HG03097 (cell line): Measurements from ENCODE around the gene EIF4G1.
A peak's percentile ranks its signal among the peaks of the same experiment; 100 is the strongest.

Source experiments
- ATAC-seq: cut with Tn5 transposase; IDR thresholded peaks from one replicate; pipeline ENCODE4 v1.9.1; 2021; ENCODE audit not compliant: unreplicated experiment, low FRiP score

Gene EIF4G1

DNA sequence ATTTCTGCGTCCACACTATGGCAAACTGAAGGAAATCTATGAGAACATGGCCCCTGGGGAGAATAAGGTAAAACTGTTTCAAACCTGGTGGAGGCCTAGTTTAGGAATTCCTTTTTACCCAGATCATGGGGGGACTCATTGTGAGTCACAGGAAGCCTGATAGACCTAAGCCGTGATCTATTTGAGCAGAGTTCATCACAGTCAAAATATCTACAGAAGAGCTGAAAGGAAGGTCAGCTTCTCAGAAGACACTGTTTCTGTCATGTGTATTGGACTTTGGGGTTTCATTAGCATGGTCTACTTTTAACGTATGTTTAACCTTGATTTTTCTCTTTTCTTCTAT, 14.1 kb upstream of the EIF4G1 start:
- no peak for ATAC-seq

DNA sequence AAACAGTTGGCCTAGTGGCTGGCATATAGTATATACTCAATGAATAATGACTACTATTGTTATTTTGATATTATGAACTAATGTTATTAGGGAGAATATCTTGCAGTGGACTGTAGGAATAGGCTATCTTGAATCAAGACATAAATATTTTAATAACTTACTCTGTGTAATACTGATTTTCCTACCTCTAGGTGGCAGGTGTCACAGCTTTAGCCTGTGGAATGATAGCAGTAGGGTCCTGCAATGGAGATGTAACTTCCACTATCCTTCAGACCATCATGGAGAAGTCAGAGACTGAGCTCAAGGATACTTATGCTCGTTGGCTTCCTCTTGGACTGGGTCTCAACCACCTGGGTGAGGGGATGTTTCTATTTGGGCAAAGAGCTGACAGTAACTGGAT, 8.8 kb upstream of the EIF4G1 start:
- ATAC-seq = no peak

DNA sequence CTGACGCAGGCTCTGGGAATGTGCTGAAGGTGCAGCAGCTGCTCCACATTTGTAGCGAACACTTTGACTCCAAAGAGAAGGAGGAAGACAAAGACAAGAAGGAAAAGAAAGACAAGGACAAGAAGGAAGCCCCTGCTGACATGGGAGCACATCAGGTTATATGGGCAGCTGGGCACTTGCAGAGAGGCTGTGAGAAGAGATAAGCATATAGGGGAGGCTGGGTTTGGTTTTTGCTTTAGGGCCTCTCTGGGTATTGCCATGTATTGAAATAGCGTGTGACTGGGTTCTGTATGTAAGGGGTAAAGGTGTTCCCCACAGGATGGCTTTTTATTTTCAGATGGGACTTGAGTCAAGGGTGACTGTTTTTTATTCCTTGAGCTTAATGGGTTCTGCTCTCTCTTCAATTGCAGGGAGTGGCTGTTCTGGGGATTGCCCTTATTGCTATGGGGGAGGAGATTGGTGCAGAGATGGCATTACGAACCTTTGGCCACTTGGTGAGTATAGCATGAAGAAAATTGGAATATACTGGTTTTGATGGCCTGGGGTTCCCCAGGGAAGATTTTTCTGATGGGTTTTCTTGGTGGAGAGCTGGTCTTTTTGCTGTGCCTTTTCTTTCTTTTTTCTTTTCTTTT, 7.9 kb upstream of the EIF4G1 start:
- ATAC-seq = no peak

DNA sequence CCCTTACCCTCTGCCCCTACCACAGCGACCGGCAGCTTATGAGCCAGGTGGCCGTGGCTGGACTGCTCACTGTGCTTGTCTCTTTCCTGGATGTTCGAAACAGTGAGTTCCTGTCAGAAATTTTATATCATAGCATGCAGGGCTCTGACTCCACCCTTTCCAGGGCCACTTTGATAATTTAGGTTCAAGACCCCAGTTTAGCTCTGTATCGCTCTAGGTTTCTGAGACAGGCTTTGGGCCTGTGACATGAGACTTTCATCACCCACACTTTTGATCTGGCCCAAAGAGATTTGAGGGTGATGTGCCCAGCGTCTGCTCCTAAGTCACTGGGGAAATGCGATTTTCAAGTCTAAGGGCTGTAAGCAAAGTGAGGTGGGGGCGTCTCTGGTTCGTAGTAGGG, 6.5 kb upstream of the EIF4G1 start:
- no peak for ATAC-seq

DNA sequence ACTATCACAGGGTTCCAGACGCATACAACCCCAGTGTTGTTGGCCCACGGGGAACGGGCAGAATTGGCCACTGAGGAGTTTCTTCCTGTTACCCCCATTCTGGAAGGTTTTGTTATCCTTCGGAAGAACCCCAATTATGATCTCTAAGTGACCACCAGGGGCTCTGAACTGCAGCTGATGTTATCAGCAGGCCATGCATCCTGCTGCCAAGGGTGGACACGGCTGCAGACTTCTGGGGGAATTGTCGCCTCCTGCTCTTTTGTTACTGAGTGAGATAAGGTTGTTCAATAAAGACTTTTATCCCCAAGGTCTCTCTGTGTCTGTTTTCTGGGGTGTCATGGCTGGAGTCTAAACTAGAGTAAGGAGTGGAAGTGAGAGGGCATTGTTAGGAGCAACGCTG, 5.7 kb upstream of the EIF4G1 start:
- ATAC-seq = no peak

DNA sequence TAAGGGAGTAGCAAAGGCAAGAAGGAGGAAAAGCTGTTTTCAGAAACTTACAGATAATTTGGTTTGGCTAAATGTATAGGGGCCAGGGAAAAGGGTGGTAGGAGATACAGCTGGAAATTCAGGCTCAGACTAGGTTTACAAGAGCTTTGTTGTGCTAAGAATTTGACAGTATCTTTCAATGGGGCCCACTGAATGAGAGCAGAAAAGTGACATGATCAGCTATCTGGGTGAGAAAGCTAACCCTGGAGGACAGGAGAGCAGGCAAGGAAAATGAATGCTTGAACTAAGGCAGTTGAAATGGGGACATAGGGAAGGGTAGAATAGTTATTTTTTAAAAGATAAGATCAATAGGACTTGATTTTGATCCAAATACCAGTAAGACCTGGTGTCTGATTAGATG, 2.8 kb upstream of the EIF4G1 start:
- no peak for ATAC-seq

DNA sequence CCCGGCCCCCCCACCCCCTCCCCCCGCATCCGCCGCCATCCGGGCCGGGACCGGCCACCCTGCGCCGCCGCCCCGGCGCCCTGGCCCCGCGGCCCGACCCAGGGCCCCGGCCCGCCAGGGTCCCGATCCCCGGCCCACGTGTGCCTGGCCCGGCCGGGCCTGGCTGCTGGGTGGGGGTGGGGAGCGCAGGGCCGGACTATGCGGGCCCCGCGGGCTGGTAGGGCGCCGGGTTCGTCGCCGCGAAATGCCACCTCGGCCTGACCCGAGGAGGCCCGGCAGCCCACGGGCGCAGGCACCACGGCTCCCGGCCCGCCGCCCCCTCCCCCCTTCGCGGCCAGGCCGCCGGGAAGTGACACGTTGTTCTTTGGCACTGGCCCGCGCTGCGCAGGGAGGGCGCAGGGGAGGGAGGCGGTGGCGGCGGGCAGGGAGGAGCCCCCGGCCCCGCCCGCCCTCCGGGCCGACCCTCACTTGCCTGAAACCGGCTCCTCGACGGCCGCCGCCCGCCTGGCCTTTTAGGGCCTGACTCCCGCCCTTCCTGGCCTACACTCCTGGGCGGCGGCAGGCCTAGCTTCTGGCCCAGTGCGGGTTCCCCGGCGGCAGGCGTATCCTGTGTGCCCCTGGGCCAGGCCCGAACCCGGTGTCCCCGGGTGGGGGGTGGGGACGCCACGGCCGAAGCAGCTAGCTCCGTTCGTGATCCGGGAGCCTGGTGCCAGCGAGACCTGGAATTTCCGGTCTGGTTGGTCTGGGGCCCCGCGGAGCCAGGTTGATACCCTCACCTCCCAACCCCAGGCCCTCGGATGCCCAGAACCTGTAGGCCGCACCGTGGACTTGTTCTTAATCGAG, 515 bp downstream of the EIF4G1 start:
- peak; percentile 33 for ATAC-seq

DNA sequence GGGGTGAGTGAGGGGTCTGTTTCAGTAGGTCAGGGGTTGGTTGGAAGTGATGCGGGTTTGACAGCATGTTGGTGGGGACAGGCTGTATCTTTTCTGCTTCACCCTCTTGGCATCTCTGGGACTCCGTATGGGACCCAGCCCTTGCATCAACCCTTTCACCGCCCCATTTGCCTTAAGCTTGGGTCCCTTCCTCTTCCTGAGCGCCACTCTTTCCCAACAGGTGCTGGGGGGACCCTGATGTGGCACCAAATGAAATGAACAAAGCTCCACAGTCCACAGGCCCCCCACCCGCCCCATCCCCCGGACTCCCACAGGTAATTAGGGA, 1.1 kb downstream of the EIF4G1 start:
- ATAC-seq = no peak

DNA sequence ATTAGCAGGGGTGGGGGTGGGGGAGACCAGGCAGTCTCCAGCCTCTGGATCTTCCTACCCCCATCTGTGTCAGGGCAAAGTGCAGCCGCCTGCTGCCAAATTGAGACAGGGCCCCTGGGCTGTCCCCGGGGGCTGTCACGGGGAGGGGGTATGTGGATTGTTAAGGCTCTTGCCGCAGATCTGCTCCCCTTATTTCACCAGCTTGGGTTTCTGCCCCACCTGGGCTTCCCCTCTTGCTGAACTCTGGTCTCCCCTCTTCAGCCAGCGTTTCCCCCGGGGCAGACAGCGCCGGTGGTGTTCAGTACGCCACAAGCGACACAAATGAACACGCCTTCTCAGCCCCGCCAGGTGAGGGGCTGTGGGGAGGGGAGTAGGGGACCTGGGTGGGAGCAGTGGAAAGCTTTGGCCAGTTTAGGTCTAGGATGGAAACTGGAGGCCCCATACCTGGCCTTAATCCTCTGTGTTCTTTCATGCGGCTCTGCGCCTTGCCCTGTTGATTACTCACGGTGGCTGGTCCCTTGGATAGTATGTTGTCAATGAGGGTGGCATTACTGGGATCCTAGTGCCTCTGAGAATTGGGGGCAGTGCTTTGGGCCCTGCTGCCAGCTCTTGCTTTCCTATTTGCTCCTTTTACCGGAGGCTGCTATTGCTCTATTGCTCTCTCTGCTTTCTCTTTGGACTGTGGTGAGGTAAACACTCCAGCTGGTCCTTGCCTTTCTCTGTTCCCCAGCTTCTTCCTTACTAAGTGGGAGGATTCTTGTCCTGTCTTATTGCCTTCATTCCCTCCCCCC, 1.7 kb downstream of the EIF4G1 start:
- ATAC-seq = no peak

DNA sequence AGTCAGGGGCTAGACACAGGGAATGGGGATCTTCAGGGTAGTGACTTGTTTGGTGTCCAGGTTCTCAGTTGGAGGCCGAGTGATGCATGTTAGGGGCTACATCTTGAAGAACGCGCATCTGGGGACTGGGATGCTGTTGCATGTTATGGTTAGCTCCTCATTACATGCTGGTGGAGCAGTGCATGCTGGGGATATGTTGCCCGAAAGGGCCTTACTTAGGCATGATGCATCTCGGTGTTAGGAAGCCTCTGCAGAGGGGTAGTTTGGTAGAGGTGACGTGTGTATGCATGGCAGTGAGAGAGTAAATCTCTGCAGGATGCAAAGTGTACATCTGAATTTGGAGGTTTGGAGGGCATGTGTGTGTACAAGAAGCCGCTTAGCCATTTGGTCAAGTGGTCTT, 2.4 kb downstream of the EIF4G1 start:
- no peak for ATAC-seq

DNA sequence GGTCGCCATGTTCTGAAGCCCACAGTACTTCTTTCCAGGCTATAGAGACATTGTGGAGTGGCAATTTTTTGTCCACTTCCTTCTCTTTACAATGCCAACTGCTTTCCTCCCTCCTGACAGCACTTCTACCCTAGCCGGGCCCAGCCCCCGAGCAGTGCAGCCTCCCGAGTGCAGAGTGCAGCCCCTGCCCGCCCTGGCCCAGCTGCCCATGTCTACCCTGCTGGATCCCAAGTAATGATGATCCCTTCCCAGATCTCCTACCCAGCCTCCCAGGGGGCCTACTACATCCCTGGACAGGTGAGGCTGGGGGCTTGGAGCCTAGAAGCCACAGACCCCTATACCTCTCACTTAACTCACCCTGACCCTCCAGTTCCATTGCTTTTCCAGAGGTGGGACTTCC, 2.8 kb downstream of the EIF4G1 start:
- ATAC-seq = no peak

DNA sequence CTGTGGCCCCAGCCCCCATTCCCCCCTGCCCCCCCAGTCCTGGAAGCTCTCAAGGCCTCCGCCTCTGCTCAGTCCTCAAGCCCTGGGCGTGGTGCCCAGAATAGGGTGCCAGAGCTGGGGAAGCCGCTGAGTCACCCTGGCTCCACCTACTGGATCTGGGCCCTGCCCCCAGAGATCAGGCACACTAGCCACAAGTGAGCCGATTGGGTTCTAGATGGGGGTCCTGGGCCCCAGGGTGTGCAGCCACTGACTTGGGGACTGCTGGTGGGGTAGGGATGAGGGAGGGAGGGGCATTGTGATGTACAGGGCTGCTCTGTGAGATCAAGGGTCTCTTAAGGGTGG, 5.7 kb downstream of the EIF4G1 start:
- no peak for ATAC-seq

DNA sequence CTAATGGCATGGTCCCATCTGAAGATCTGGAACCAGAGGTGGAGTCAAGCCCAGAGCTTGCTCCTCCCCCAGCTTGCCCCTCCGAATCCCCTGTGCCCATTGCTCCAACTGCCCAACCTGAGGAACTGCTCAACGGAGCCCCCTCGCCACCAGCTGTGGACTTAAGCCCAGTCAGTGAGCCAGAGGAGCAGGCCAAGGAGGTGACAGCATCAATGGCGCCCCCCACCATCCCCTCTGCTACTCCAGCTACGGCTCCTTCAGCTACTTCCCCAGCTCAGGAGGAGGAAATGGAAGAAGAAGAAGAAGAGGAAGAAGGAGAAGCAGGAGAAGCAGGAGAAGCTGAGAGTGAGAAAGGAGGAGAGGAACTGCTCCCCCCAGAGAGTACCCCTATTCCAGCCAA, 7.3 kb downstream of the EIF4G1 start:
- no peak for ATAC-seq

DNA sequence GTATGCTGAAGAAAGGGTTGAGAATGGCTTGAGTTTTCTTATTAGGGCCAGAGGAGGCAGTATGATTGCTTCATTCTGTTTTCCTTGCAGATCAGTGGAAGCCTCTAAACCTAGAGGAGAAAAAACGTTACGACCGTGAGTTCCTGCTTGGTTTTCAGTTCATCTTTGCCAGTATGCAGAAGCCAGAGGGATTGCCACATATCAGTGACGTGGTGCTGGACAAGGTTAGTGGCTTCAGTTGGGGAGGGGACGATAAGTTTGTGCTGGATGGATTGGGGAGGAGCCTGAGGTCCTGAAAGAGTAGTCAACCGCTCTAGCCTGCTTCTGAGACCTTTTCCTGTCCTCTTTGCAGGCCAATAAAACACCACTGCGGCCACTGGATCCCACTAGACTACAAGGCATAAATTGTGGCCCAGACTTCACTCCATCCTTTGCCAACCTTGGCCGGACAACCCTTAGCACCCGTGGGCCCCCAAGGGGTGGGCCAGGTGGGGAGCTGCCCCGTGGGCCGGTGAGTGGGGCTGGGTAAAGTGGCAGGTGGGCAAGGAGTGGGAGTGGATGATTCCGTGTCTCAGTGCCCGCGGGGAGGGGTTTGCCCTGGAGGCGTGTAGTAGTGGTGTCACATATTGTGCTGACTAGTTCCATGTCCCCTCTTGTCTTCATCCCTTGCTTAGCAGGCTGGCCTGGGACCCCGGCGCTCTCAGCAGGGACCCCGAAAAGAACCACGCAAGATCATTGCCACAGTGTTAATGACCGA, 8.5 kb downstream of the EIF4G1 start:
- no peak for ATAC-seq

DNA sequence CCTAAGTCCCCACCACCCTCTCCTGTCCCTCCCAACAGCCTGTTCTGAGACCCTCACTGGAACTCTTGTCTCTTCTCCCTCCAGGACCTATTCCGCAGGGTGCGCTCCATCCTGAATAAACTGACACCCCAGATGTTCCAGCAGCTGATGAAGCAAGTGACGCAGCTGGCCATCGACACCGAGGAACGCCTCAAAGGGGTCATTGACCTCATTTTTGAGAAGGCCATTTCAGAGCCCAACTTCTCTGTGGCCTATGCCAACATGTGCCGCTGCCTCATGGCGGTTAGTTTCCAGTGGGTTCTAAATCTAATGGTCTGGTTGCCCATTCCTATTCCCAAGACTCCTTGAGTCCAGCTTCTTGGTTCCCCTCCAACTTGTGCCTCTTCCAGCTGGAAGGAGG, 9.3 kb downstream of the EIF4G1 start:
- ATAC-seq = no peak

DNA sequence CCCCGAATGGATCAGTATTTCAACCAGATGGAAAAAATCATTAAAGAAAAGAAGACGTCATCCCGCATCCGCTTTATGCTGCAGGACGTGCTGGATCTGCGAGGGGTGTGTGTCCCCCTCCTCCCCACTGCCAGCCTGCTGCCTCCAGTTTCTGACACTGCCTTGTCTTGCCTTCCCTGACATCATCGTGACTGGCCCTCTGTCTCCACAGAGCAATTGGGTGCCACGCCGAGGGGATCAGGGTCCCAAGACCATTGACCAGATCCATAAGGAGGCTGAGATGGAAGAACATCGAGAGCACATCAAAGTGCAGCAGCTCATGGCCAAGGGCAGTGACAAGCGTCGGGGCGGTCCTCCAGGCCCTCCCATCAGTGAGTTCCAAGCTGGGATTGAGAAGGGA, 10.9 kb downstream of the EIF4G1 start:
- no peak for ATAC-seq

DNA sequence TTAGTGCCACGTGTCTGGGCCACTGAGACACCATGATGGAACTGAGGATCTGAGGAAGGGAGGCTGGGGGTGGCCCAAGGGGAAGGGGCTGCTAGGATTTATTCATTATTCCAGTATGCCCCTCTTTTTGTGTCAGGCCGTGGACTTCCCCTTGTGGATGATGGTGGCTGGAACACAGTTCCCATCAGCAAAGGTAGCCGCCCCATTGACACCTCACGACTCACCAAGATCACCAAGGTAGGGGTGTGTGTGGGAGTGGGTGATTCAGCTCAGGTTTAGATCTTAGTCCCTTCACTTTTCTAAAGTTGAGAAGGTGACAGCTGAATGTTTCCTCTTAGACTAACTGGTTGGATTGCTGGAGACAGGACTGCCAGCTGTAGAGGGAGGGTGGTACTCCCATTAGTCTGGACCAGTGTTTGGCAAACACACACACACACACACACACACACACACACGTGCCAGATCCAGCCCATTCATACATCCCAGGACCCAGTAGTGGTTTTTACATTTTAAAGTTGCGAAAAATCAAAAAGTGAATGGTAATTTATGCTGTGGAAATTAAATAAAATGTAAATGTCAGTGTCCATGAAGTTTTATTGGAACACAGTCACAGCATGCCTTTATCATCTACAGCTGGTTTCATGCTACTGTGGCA, 11.4 kb downstream of the EIF4G1 start:
- no peak for ATAC-seq

DNA sequence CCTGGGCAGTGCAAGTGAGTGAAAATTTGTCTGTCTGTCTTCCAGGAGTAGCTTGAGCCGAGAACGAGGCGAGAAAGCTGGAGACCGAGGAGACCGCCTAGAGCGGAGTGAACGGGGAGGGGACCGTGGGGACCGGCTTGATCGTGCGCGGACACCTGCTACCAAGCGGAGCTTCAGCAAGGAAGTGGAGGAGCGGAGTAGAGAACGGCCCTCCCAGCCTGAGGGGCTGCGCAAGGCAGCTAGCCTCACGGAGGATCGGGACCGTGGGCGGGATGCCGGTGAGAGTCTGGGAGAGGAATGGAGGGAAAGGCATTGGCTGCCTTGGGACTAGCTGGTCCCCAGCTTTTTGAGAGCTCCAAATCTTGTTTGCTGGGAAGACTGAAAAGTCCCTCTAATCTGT, 12.8 kb downstream of the EIF4G1 start:
- no peak for ATAC-seq

DNA sequence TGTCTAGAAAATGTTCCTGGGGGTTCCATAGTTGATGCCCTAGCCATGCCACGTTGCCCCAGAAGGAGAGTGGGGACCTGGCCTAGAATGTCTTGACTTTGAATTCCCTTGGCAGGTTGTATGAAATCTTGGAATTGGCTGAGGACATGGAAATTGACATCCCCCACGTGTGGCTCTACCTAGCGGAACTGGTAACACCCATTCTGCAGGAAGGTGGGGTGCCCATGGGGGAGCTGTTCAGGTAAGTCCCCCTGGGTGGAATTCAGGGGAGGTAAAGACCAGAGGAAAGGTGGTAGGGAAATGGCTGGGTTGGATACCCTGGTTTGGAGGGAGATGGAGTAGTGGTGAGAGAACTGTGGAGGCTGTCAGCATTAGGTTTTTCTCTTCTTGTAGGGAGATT, 14.1 kb downstream of the EIF4G1 start:
- ATAC-seq = no peak

DNA sequence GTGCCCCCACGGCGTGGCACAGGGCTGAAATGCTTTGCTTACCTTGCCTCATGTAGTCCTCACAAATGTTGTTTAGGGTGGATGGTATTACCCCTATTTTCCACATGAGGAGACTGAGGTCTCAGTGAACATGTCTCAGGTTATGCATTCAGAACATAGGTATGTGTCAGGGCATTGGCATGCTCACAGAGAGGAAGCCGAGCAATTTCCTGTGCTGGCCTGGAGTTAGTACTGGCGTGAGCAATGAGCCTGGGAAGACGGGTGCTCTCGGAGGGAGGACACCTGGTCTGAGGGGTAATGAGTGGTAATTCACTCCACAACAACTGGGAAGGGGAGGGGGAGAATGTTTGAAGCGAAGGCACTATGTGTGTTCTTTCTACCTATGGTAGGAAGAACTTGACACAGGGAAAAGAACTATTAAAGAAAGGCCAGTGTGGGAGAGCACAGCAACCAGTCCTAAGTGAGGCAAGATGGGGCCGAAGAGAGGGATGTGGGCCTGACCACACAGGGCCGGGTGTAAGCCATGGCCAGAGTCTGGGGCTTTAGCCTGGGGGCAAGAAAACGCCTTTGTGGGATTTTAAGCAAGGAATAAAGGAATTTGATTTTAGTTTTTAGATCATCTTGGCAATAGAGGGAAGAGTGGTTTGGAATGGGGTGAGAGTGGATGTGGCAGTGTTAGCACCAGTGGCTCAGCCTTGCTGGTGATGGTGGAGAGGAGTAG, 18.1 kb downstream of the EIF4G1 start:
- no peak for ATAC-seq
